ENCODE data around the gene AVP. TPM values are rescaled to one million over a fixed set of nuclear protein-coding genes. Genes with fewer than 3 reads are reported as not detected.

AVP gene
- total and polyA plus RNA-seq, 2 of the 13 experiments (the other 11 are each of a cell fraction or from before 2014, with no cell fraction given), result 0.12 TPM; not detected in 1

DNA sequence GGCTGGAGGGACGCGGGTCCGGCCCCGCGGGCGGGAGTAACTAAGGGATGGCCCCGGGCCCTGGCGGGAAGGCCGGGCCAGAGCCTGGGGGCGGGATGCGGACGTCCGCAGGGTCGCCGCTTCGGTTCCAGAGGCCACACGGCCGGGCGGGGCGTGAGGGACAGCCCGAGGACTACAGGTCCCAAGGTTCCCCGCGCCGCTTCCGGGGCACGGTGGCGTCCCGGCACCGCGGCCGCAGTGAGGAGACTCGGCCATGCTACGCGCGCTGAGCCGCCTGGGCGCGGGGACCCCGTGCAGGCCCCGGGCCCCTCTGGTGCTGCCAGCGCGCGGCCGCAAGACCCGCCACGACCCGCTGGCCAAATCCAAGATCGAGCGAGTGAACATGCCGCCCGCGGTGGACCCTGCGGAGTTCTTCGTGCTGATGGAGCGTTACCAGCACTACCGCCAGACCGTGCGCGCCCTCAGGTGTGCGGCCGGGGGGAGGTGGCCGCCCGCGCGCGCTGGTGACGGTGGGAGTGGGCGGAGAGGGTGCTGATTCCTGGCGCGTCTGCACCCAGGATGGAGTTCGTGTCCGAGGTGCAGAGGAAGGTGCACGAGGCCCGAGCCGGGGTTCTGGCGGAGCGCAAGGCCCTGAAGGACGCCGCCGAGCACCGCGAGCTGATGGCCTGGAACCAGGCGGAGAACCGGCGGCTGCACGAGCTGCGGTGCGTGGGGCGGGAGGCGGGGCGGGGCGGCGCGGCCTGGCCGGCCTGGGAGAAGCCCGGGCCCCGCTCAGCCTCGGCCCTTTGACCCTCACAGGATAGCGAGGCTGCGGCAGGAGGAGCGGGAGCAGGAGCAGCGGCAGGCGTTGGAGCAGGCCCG lies 38.5 kb downstream of the AVP start, which contains the start of gene MRPS26 (continued):
- TF ChIP-seq KLF6 (CRISPR knock-in tag; IDR thresholded peaks at IDR 0.05) (peak; percentile 91), DBP (CRISPR knock-in tag; IDR thresholded peaks at IDR 0.05; ENCODE audit: not compliant biosample characterization) (peak; percentile 85), SMC3 (IDR thresholded peaks at IDR 0.05; ENCODE audit: low read length) (no peak; the same call in 1 of the 2 replicates), SMAD1 (CRISPR knock-in tag; IDR thresholded peaks at IDR 0.05; ENCODE audit: borderline replicate concordance, low read depth) (peak; percentile 99), ZEB1 (IDR thresholded peaks at IDR 0.05; ENCODE audit: insufficient replicate concordance, low read depth) (no peak), ZNF607 (CRISPR knock-in tag; IDR thresholded peaks at IDR 0.05; ENCODE audit: borderline replicate concordance) (peak; percentile 97; the same call in 1 of the 2 replicates), ZNF691 (CRISPR knock-in tag; IDR thresholded peaks at IDR 0.05; ENCODE audit: borderline replicate concordance, low read depth) (peak; percentile 90), PLSCR1 (CRISPR knock-in tag; IDR thresholded peaks at IDR 0.05; ENCODE audit: borderline replicate concordance) (peak; percentile 68), MZF1 (CRISPR knock-in tag; IDR thresholded peaks at IDR 0.05; ENCODE audit: borderline replicate concordance) (peak; percentile 9; the same call in 1 of the 2 replicates), ZIK1 (CRISPR knock-in tag; IDR thresholded peaks at IDR 0.05; ENCODE audit: borderline replicate concordance, low read depth) (peak; percentile 67; the same call in 1 of the 2 replicates), MTA3 (CRISPR knock-in tag; IDR thresholded peaks at IDR 0.05) (no peak), MATR3 (CRISPR knock-in tag; IDR thresholded peaks at IDR 0.05) (peak; percentile 4; the same call in 1 of the 2 replicates), ZNF773 (CRISPR knock-in tag; IDR thresholded peaks at IDR 0.05; ENCODE audit: borderline replicate concordance) (no peak; the same call in 1 of the 2 replicates), ZNF407 (CRISPR knock-in tag; IDR thresholded peaks at IDR 0.05; ENCODE audit: not compliant biosample characterization) (peak; percentile 95), ARID2 (CRISPR knock-in tag; IDR thresholded peaks at IDR 0.05; ENCODE audit: borderline replicate concordance) (0 out of 2 replicates have a peak, but pooled peaks have one; percentile 91), ZNF282 (IDR thresholded peaks at IDR 0.05; ENCODE audit: partially characterized antibody) (no peak)

Measured in HepG2 (cell line).